Stimulated activated CD4-positive, alpha-beta T cell treated with anti-CD3 and anti-CD28 coated beads, TNF-alpha, amount 100 ng/mL, for 4 hours (primary cell): ENCODE data around the gene CPNE8.

Experiments used
- DNase-seq, 3 experiments: peaks; one replicate each; pipeline ENCODE4 v3.0.0-alpha.2; 2020; ENCODE audit warnings: low read depth in 3 of 3

CPNE8 gene

GRCh38 chr12:38633511-38633910 lies 271.9 kb downstream of the CPNE8 start:
- DNase-seq: no peak

GRCh38 chr12:38629064-38629463 lies 276.3 kb downstream of the CPNE8 start:
- DNase-seq: no peak

- no peak for DNase-seq
Observed at GRCh38 chr12:38628288-38628687, 277.1 kb downstream of the CPNE8 start.

GRCh38 chr12:38625306-38625705 lies 280.1 kb downstream of the CPNE8 start:
- DNase-seq: no peak

GRCh38 chr12:38614171-38614570 lies 291.2 kb downstream of the CPNE8 start:
- DNase-seq: no peak

GRCh38 chr12:38610808-38611350 lies 294.5 kb downstream of the CPNE8 start:
- no peak for DNase-seq

GRCh38 chr12:38607295-38607694 lies 298.1 kb downstream of the CPNE8 start:
- DNase-seq: no peak
